Smooth muscle cell (in vitro differentiated cells): ENCODE results near the gene PPIG. TPM values are rescaled to one million over a fixed set of nuclear protein-coding genes. Genes with fewer than 3 reads are reported as not detected.

Experiments used
- DNase-seq: peaks from one replicate; lab custom pipeline; 2025; ENCODE audit not compliant: unreplicated experiment; lab: John Stamatoyannopoulos, UW
- H2AFZ ChIP-seq: fragments of 200-600 bp; sonication (generic); 2 replicates; pipeline ENCODE4 v1.6.0; 2016; ENCODE audit warnings: antibody characterized with exemption, low read depth, mild to moderate bottlenecking
- H3F3A ChIP-seq: fragments of 200-600 bp; sonication (generic); 2 replicates; pipeline ENCODE4 v1.6.0; 2017; ENCODE audit warnings: antibody characterized with exemption, low read depth
- H3K27ac ChIP-seq: fragments of 200-600 bp; sonication (generic); 2 replicates; pipeline ENCODE4 v1.5.1; 2016; ENCODE audit warnings: low read depth, mild to moderate bottlenecking
- H3K27me3 ChIP-seq: fragments of 200-600 bp; sonication (generic); 2 replicates; pipeline ENCODE4 v1.6.1; 2016; ENCODE audit warnings: low read depth, mild to moderate bottlenecking
- H3K36me3 ChIP-seq: fragments of 200-600 bp; sonication (generic); 2 replicates; pipeline ENCODE4 v1.5.1; 2016; ENCODE audit warnings: low read depth
- H3K4me1 ChIP-seq: fragments of 200-600 bp; sonication (generic); 2 replicates; pipeline ENCODE4 v1.5.1; 2016; ENCODE audit warnings: low read depth
- H3K4me2 ChIP-seq: fragments of 200-600 bp; sonication (generic); 2 replicates; pipeline ENCODE4 v1.6.0; 2016; ENCODE audit warnings: mild to moderate bottlenecking
- H3K4me3 ChIP-seq: fragments of 200-600 bp; sonication (generic); 2 replicates; pipeline ENCODE4 v1.5.1; 2016; ENCODE audit warnings: mild to moderate bottlenecking
- H3K79me2 ChIP-seq: fragments of 200-600 bp; sonication (generic); 2 replicates; pipeline ENCODE4 v1.6.0; 2016; ENCODE audit warnings: low read depth, mild to moderate bottlenecking
- H3K9ac ChIP-seq: fragments of 200-600 bp; sonication (generic); 2 replicates; pipeline ENCODE4 v1.6.0; 2016; ENCODE audit warnings: low read depth
- H3K9me3 ChIP-seq: fragments of 200-600 bp; sonication (generic); replicated peaks from 2 replicates; pipeline ENCODE4 v1.5.1; 2016; ENCODE audit warnings: low read depth
- H4K20me1 ChIP-seq: fragments of 200-600 bp; sonication (generic); 2 replicates; pipeline ENCODE4 v1.6.0; 2016; ENCODE audit warnings: low read depth
- WGBS: methylation state at CpG from one replicate; pipeline ENCODE4 v1.1.7; 2016; ENCODE audit warnings: low lambda C conversion rate; 5-methylcytosine and 5-hydroxymethylcytosine counted together
- polyA plus RNA-seq: library from polyadenylated mRNA; unstranded; fragments of >200 nt; fragmentation: Nextera tagmentation; extraction: Ambion mirVana; gene quantifications from 2 replicates; pipeline ENCODE4 v1.2.1, GENCODE V29; 2016
- total RNA-seq: library from RNA; depleted of rRNA; stranded (reverse); fragments of >200 nt; gene quantifications from 2 replicates; pipeline ENCODE4 v1.2.3, GENCODE V29; 2014
- TF ChIP-seq, protein P1 (sequence below): fragments of 200-600 bp; sonication (generic); IDR thresholded peaks from 2 replicates; pipeline ENCODE4 v1.5.1; 2017; ENCODE audit warnings: borderline replicate concordance, mild to moderate bottlenecking, antibody characterized with exemption; ENCODE audit not compliant: insufficient read depth, poor library complexity, severe bottlenecking

PPIG gene
- total and polyA plus RNA-seq, 2 experiments from 2014 or later, result 34.4 to 51.1 TPM

DNA sequence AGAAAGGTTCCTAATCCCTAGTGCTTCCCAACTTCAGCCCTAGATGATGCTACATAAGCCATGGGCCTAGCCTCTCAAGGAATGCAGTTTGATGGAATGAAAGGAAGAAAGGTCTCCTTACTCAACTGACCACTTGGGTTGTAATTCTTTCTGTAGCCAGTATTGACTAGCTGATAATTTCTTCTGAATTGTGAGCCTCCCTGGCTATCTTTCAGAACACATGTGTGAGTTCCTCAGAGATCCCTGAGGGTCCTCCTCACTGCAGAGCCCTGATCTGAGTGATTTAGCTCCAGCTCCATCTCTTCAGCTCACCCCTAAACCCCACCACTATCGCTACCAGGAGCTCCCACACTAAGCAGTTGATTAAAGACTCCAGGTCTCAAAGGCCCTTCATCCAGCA, 78.6 kb downstream of the PPIG start:
- no peaks in the 10 kb centered on the region for H3K4me1 ChIP-seq
- no peaks in the 10 kb centered on the region for H4K20me1 ChIP-seq
- no peak overlapping the region for H3K9ac ChIP-seq
- no peak overlapping the region for H3K4me2 ChIP-seq
- no peak overlapping the region for H3K27ac ChIP-seq
- H3F3A ChIP-seq, result peaks cover 3% of the 10 kb centered on the region
- H2AFZ ChIP-seq, result no peak overlapping the region
- TF ChIP-seq, protein P1, sequence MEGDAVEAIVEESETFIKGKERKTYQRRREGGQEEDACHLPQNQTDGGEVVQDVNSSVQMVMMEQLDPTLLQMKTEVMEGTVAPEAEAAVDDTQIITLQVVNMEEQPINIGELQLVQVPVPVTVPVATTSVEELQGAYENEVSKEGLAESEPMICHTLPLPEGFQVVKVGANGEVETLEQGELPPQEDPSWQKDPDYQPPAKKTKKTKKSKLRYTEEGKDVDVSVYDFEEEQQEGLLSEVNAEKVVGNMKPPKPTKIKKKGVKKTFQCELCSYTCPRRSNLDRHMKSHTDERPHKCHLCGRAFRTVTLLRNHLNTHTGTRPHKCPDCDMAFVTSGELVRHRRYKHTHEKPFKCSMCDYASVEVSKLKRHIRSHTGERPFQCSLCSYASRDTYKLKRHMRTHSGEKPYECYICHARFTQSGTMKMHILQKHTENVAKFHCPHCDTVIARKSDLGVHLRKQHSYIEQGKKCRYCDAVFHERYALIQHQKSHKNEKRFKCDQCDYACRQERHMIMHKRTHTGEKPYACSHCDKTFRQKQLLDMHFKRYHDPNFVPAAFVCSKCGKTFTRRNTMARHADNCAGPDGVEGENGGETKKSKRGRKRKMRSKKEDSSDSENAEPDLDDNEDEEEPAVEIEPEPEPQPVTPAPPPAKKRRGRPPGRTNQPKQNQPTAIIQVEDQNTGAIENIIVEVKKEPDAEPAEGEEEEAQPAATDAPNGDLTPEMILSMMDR, result no peak
- H3K4me3 ChIP-seq, result no peak overlapping the region
- WGBS, result 100% methylated on average over 1 of the region's 1 CpG
- H3K27me3 ChIP-seq, result no peaks in the 10 kb centered on the region
- no peaks in the 10 kb centered on the region for H3K79me2 ChIP-seq
- no peaks in the 10 kb centered on the region for H3K9me3 ChIP-seq
- DNase-seq, result no peak
- H3K36me3 ChIP-seq, result no peaks in the 10 kb centered on the region

DNA sequence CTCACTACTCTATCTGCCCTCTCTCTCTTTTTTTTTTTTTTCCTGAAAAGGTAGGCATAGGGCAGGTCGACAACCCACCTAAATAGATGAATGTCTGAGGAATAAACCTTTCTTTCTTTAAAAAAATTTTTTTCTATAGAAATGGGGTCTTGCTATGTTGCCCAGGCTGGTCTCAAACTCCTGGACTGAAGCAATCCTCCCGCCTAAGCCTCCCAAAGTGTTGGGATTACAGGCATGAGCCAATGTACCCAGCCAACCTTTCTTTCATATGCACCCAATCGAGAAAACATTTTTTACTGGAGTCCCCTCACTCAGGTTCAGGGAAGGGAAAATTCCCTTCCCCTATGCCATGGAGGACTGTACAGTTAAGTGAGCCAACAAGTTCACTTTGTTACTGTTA, 79.1 kb downstream of the PPIG start:
- H3K79me2 ChIP-seq, result no peaks in the 10 kb centered on the region
- no peaks in the 10 kb centered on the region for H3K36me3 ChIP-seq
- no peaks in the 10 kb centered on the region for H3K4me1 ChIP-seq
- TF ChIP-seq, protein P1, result no peak
- no peak for DNase-seq
- H3K4me2 ChIP-seq, result no peak overlapping the region
- H2AFZ ChIP-seq, result no peak overlapping the region
- peaks cover 3% of the 10 kb centered on the region for H3F3A ChIP-seq
- no peaks in the 10 kb centered on the region for H3K27me3 ChIP-seq
- WGBS, result 90% methylated on average over 3 of the region's 3 CpGs
- no peaks in the 10 kb centered on the region for H3K9me3 ChIP-seq
- no peak overlapping the region for H3K9ac ChIP-seq
- H3K27ac ChIP-seq, result no peak overlapping the region
- H3K4me3 ChIP-seq, result no peak overlapping the region
- H4K20me1 ChIP-seq, result no peaks in the 10 kb centered on the region

DNA sequence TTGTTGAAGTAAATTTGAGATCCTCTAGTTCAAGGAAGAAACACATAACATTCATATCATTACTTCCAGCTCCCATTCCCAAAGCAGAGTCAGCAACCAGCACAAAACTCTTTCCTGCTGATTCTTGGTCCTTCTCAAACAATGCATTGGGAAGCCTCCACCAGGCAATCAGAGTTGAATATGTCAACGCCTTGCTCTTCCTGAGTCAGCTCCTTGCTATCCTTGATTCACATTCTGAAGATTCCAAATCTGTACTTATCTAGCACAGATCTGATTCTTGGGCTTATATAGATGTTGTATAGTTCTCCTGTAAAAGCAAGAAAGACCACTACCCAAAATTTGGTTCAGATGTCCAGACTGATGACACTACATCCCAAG, 80.4 kb downstream of the PPIG start:
- Histone ChIP-seq H3K79me2 (no peaks in the 10 kb centered on the region), H2AFZ (no peak overlapping the region)

More for the DNA sequence above, 80.4 kb downstream of the PPIG start:
- H3K27ac ChIP-seq, result no peak overlapping the region
- WGBS, result 87% methylated on average over 1 of the region's 1 CpG
- H3K4me3 ChIP-seq, result no peak overlapping the region
- no peaks in the 10 kb centered on the region for H3K9me3 ChIP-seq
- DNase-seq, result no peak
- no peaks in the 10 kb centered on the region for H3K27me3 ChIP-seq
- TF ChIP-seq, protein P1, result no peak
- no peak overlapping the region for H3K9ac ChIP-seq
- H3K4me2 ChIP-seq, result no peak overlapping the region
- H3K4me1 ChIP-seq, result no peaks in the 10 kb centered on the region
- no peaks in the 10 kb centered on the region for H4K20me1 ChIP-seq
- peaks cover 3% of the 10 kb centered on the region for H3F3A ChIP-seq
- no peaks in the 10 kb centered on the region for H3K36me3 ChIP-seq
